Esophagus muscularis mucosa (tissue), 4 donors: ENCODE data around the gene MRC1. TPM values are rescaled to one million over a fixed set of nuclear protein-coding genes. Genes with fewer than 3 reads are reported as not detected.
A peak's percentile ranks its signal among the peaks of the same experiment; 100 is the strongest.

ENCODE experiments used
- DNase-seq: peaks from one replicate; pipeline ENCODE4 v3.0.0-alpha.2; 2017; ENCODE audit errors: extremely low spot score
- H3K27ac ChIP-seq, 4 donors: fragments of 200-600 bp; sonication (generic); replicated peaks in 1 of 4; 1 replicate in 3 of 4; 2 replicates in 1 of 4; pipeline ENCODE4 v1.5.1; 2016 to 2019; ENCODE audit warnings: mild to moderate bottlenecking in 1 of 4
- H3K27me3 ChIP-seq, 4 donors: fragments of 200-600 bp; sonication (generic); one replicate each; pipeline versions ENCODE4 v1.5.1 to v1.6.0; 2016 to 2019
- H3K36me3 ChIP-seq, 4 donors: fragments of 200-600 bp; sonication (generic); one replicate each; pipeline ENCODE4 v1.5.1; 2016 to 2019
- H3K4me1 ChIP-seq, 4 donors: fragments of 200-600 bp; sonication (generic); one replicate each; pipeline ENCODE4 v1.5.1; 2016 to 2019
- H3K4me3 ChIP-seq, 4 donors: fragments of 200-600 bp; sonication (generic); 1 replicate in 2 of 4; 2 replicates in 2 of 4; pipeline ENCODE4 v1.5.1; 2016 to 2019; ENCODE audit warnings: mild to moderate bottlenecking in 4 of 4, moderate library complexity in 1 of 4
- H3K9me3 ChIP-seq, 4 donors: fragments of 200-600 bp; sonication (generic); 1 replicate in 3 of 4; 2 replicates in 1 of 4; pipeline ENCODE4 v1.5.1; 2016 to 2019
- EP300 ChIP-seq: sonication (generic); formaldehyde crosslinking; IDR thresholded peaks from one replicate; pipeline ENCODE4 v1.6.1; 2017; ENCODE audit warnings: antibody characterized with exemption
- POLR2A ChIP-seq: fragments of 450-650 bp; IDR thresholded peaks from one replicate; pipeline ENCODE4 v1.6.1; 2017; ENCODE audit warnings: antibody characterized with exemption, moderate library complexity, mild to moderate bottlenecking, low read depth
- POLR2AphosphoS5 ChIP-seq, 2 donors: sonication (generic); formaldehyde crosslinking; IDR thresholded peaks; one replicate each; pipeline ENCODE4 v1.6.1; 2017; ENCODE audit warnings: antibody characterized with exemption in 2 of 2
- WGBS: methylation state at CpG from one replicate; pipeline ENCODE4 v1.1.5; 2018; 5-methylcytosine and 5-hydroxymethylcytosine counted together
- intact Hi-C: fragments of 100-400 bp; cut with DNase I; formaldehyde crosslinking; loops from one replicate; pipeline ENCODE4 v1.15.1; 2023
- total RNA-seq, 4 donors: library from RNA; depleted of rRNA; stranded (reverse); fragments of >200 nt; gene quantifications; one replicate each; pipeline versions ENCODE4 v1.1.0 to v1.2.1, GENCODE V29; 2016
- TF ChIP-seq, protein P1 (sequence below), 3 experiments: fragments of 200-600 bp in 2 of 3; fragments of 450-650 bp in 1 of 3; sonication (generic) in 2 of 3; IDR thresholded peaks; one replicate each; pipeline ENCODE4 v1.5.1; 2017 to 2019; ENCODE audit warnings: antibody characterized with exemption in 3 of 3, mild to moderate bottlenecking in 2 of 3, moderate library complexity in 1 of 3

The MRC1 gene
- total RNA-seq, 4 donors from 2014 or later, result 21.9 to 69.6 (median 39.7) TPM

DNA sequence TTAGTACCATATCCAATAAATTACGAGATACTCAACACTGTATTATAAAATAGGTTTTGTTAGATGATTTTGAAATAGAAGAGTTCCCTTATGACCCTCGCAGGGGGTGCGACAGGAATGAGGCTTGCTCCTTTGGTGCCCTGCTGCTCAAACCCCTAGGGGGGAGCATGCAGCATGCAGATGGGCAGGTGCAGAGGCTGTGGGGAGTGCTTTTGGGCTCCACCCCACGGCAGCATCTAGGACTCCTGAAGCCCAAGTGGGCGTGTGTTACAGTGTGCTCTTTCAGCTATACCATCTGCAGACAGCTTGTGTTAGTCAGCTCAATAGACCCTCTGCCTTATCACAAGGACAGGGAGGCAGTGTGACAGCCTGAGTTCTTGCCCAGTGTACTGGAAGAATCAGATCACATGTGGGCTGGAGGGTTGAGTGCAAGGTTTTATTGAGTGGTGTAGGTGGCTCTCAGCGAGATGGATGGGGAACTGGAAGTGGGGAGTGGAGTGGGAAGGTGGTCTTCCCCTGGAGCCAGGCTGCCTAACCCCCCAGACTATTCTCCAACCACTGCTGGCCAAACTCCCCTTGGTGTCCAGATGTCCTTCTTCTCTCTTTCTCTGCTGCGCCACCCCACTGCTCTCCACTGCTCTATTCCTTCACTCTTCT, 3.1 kb upstream of the MRC1 start:
- WGBS, result 70% methylated on average over 6 of the region's 7 CpGs
- intact Hi-C loops, result no loop called here
- H3K4me3 ChIP-seq, result no peak overlapping the region

DNA sequence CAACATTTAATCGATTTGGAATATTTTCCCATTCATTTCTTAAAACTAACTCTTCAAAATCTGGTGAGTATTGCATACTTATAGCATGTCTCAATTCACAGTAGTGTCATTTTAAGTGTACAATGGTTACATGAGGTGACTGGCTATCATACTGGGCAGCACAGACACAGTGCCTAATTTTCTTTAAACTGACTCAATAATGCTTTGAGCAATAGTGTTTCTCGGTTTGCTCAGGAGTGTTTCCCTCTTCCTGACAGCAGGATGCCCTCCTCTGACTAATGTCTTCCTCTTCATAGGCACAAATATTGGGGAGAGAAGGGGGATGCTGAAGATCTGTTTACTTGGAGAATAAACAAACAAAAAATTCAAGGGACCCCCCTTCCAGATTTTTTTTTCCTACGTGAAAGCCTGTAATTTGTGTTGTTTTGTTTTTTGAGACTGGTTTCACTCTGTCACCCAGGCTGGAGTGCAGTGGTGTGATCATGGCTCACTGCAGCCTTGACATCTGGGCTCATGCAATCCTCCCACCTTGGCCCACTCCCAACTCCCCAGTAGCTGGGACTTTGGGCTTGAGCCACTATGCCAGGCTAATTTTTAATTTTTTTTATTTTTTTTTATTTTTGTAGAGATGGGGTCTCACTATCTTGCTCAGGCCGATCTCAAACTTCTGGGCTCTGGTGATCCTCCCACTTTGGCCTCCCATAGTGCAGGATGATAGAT, 2.2 kb downstream of the MRC1 start:
- Histone ChIP-seq H3K27ac (no peak overlapping the region), H3K4me3 (peak overlapping the region; percentile 2 to 45 (median 24)), H3K4me1 (no peaks in the 10 kb centered on the region), H3K9me3 (no peaks in the 10 kb centered on the region), H3K27me3 (no peaks in the 10 kb centered on the region), H3K36me3 (no peaks in the 10 kb centered on the region)
- intact Hi-C loops, result no loop called here
- DNase-seq, result no peak
- TF ChIP-seq, protein P1, sequence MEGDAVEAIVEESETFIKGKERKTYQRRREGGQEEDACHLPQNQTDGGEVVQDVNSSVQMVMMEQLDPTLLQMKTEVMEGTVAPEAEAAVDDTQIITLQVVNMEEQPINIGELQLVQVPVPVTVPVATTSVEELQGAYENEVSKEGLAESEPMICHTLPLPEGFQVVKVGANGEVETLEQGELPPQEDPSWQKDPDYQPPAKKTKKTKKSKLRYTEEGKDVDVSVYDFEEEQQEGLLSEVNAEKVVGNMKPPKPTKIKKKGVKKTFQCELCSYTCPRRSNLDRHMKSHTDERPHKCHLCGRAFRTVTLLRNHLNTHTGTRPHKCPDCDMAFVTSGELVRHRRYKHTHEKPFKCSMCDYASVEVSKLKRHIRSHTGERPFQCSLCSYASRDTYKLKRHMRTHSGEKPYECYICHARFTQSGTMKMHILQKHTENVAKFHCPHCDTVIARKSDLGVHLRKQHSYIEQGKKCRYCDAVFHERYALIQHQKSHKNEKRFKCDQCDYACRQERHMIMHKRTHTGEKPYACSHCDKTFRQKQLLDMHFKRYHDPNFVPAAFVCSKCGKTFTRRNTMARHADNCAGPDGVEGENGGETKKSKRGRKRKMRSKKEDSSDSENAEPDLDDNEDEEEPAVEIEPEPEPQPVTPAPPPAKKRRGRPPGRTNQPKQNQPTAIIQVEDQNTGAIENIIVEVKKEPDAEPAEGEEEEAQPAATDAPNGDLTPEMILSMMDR (IDR thresholded peaks at IDR 0.05), result no peak
- TF ChIP-seq POLR2A, result no peak
- no peak for TF ChIP-seq POLR2AphosphoS5 (IDR thresholded peaks at IDR 0.05)
- TF ChIP-seq EP300, result no peak
- WGBS, result 80% methylated on average over 4 of the region's 4 CpGs

More for the DNA sequence above, 3.1 kb upstream of the MRC1 start:
- peaks cover 0 to 5% (median 2%) of the 10 kb centered on the region in 4 donors for H3K9me3 ChIP-seq
- no peak overlapping the region for H3K27ac ChIP-seq
- no peaks in the 10 kb centered on the region for H3K27me3 ChIP-seq
- TF ChIP-seq POLR2AphosphoS5 (IDR thresholded peaks at IDR 0.05) (no peak), EP300 (no peak), POLR2A (no peak)
- TF ChIP-seq, protein P1 (IDR thresholded peaks at IDR 0.05), result no peak
- H3K4me1 ChIP-seq, result no peaks in the 10 kb centered on the region
- no peaks in the 10 kb centered on the region for H3K36me3 ChIP-seq
- DNase-seq, result no peak

DNA sequence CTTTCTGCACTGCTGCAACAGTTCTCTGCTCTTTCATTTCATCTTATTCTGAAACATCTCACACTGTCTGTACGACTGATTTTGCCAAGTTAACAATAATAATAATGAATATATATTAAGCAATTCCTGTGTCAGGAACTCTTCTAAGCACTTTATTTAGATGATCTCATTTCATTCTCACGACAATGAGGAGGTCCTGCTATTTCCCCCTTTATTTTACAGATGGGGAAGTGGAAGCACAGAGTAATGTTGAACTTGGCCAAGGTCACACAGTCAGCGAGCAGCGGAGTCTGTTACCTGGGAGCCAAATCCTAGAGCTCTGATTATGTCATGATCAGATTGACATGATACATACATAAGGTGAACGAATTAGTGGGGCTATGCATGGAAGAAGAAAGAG, 5.8 kb downstream of the MRC1 start:
- no peaks in the 10 kb centered on the region for H3K4me1 ChIP-seq
- intact Hi-C loops, result no loop called here

DNA sequence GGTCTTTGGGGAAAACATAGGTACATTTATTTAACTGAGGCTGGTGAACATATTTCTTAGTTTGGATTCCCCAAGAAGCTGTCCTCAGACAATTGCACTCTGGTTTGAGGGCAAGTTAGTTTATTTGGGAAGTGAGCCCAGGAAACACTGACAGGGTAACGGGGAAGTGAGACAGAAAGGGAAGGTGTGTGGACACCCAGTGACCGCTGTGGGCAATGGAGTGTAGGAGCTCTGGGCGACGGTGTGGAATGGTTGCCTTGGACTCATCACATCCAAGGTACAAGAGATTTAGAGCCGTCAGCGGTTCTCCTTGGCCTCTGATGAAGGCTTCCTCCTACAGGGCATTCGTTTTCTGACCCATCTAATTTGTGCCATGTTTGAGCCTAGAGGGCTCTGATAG, 7.1 kb downstream of the MRC1 start:
- WGBS, result 90% methylated on average over 7 of the region's 7 CpGs
- DNase-seq, result no peak
- H3K27ac ChIP-seq, result no peak overlapping the region
- H3K9me3 ChIP-seq, result no peaks in the 10 kb centered on the region
- intact Hi-C loops, result no loop called here
- no peaks in the 10 kb centered on the region for H3K27me3 ChIP-seq
- H3K4me1 ChIP-seq, result no peaks in the 10 kb centered on the region
- H3K4me3 ChIP-seq, result no peak overlapping the region
- H3K36me3 ChIP-seq, result no peaks in the 10 kb centered on the region
- TF ChIP-seq, protein P1 (IDR thresholded peaks at IDR 0.05), result no peak
- TF ChIP-seq EP300, result no peak
- no peak for TF ChIP-seq POLR2AphosphoS5 (IDR thresholded peaks at IDR 0.05)
- TF ChIP-seq POLR2A, result no peak

More for the DNA sequence above, 5.8 kb downstream of the MRC1 start:
- DNase-seq, result no peak
- H3K27me3 ChIP-seq, result no peaks in the 10 kb centered on the region
- WGBS, result 37% methylated on average over 5 of the region's 5 CpGs
- no peaks in the 10 kb centered on the region for H3K9me3 ChIP-seq
- H3K27ac ChIP-seq, result no peak overlapping the region
- no peak overlapping the region for H3K4me3 ChIP-seq
- no peak for TF ChIP-seq EP300
- TF ChIP-seq POLR2A, result no peak
- no peak for TF ChIP-seq POLR2AphosphoS5 (IDR thresholded peaks at IDR 0.05)
- TF ChIP-seq, protein P1 (IDR thresholded peaks at IDR 0.05), result no peak
- no peaks in the 10 kb centered on the region for H3K36me3 ChIP-seq
